ENCODE data around the gene CRYBB1.
A peak's percentile ranks its signal among the peaks of the same experiment; 100 is the strongest.

CRYBB1 gene

GRCh38 chr22:26574001-26574723, 43.7 kb downstream of the CRYBB1 start:
- no peaks in the 10 kb centered on the region for H3K36me3 ChIP-seq
- no peak overlapping the region for H3K27ac ChIP-seq
- H3K4me1 ChIP-seq, result peaks cover 0 to 4% (median 0%) of the 10 kb centered on the region in 4 donors
- H3K4me3 ChIP-seq, result no peak overlapping the region
- DNase-seq, result no peak
- no peaks in the 10 kb centered on the region for H3K9me3 ChIP-seq
- H3K27me3 ChIP-seq, result no peaks in the 10 kb centered on the region
- no peak for TF ChIP-seq CTCF (IDR thresholded peaks at IDR 0.05)
- intact Hi-C loops (cut with DNase I; ENCODE audit: low total_unique reads), result no loop called here

- intact Hi-C loops (cut with DNase I; ENCODE audit: low total_unique reads), result no loop called here
- TF ChIP-seq CTCF (IDR thresholded peaks at IDR 0.05), result no peak
- Histone ChIP-seq H3K4me3 (no peak overlapping the region), H3K27ac (no peak overlapping the region), H3K27me3 (no peaks in the 10 kb centered on the region), H3K9me3 (no peaks in the 10 kb centered on the region), H3K36me3 (no peaks in the 10 kb centered on the region), H3K4me1 (peaks cover 0 to 4% (median 0%) of the 10 kb centered on the region in 4 donors)
- peak; percentile 55 to 77 for DNase-seq
Observed at GRCh38 chr22:26573026-26573662, 44.7 kb downstream of the CRYBB1 start.

GRCh38 chr22:26570864-26571525, 46.8 kb downstream of the CRYBB1 start:
- H3K27me3 ChIP-seq, result no peaks in the 10 kb centered on the region
- H3K4me3 ChIP-seq, result no peak overlapping the region
- no peak overlapping the region for H3K27ac ChIP-seq
- H3K9me3 ChIP-seq, result no peaks in the 10 kb centered on the region
- intact Hi-C loops (cut with DNase I; ENCODE audit: low total_unique reads), result no loop called here
- DNase-seq, result no peak
- TF ChIP-seq CTCF (IDR thresholded peaks at IDR 0.05), result no peak
- no peaks in the 10 kb centered on the region for H3K36me3 ChIP-seq
- peaks cover 0 to 4% (median 0%) of the 10 kb centered on the region in 4 donors for H3K4me1 ChIP-seq

- DNase-seq, result no peak
- intact Hi-C loops (cut with DNase I; ENCODE audit: low total_unique reads), result no loop called here
- H3K36me3 ChIP-seq, result peaks cover 0 to 2% (median 0%) of the 10 kb centered on the region in 3 donors
- H3K27me3 ChIP-seq, result no peaks in the 10 kb centered on the region
- H3K4me1 ChIP-seq, result peaks cover 0 to 4% (median 0%) of the 10 kb centered on the region in 4 donors
- TF ChIP-seq CTCF (IDR thresholded peaks at IDR 0.05), result no peak
- H3K27ac ChIP-seq, result no peak overlapping the region
- no peak overlapping the region for H3K4me3 ChIP-seq
- H3K9me3 ChIP-seq, result no peaks in the 10 kb centered on the region
Observed at GRCh38 chr22:26570115-26570514, 47.7 kb downstream of the CRYBB1 start.

GRCh38 chr22:26568207-26568706, 49.6 kb downstream of the CRYBB1 start:
- DNase-seq, result no peak
- no peak overlapping the region for H3K27ac ChIP-seq
- intact Hi-C loops (cut with DNase I; ENCODE audit: low total_unique reads), result no loop called here

More at GRCh38 chr22:26568207-26568706, 49.6 kb downstream of the CRYBB1 start:
- no peaks in the 10 kb centered on the region for H3K27me3 ChIP-seq
- TF ChIP-seq CTCF (IDR thresholded peaks at IDR 0.05), result no peak
- peaks cover 0 to 4% (median 0%) of the 10 kb centered on the region in 4 donors for H3K4me1 ChIP-seq
- H3K36me3 ChIP-seq, result peaks cover 0 to 5% (median 4%) of the 10 kb centered on the region in 3 donors
- H3K9me3 ChIP-seq, result no peaks in the 10 kb centered on the region
- no peak overlapping the region for H3K4me3 ChIP-seq
